HepG2 (cell line): ENCODE results near the gene APPBP2. TPM values are rescaled to one million over a fixed set of nuclear protein-coding genes. Genes with fewer than 3 reads are reported as not detected.

Experiments used
- AHR ChIP-seq: IDR thresholded peaks from 2 replicates; pipeline ENCODE4 v1.6.1; 2018; ENCODE audit warnings: missing genetic modification reagents, missing compliant biosample characterization
- ARID3A ChIP-seq: IDR thresholded peaks from 2 replicates; pipeline ENCODE4 v1.6.1; 2012; ENCODE audit warnings: low read depth, low read length, improper control_type of control experiment
- ATRX ChIP-seq: sonication (generic); formaldehyde crosslinking; IDR thresholded peaks from 2 replicates; pipeline ENCODE4 v1.4.0; 2020; ENCODE audit warnings: missing genetic modification reagents, borderline replicate concordance
- CHD2 ChIP-seq: IDR thresholded peaks from 2 replicates; pipeline ENCODE4 v1.6.1; 2011; ENCODE audit warnings: low read depth, low read length, improper control_type of control experiment
- DZIP1 ChIP-seq: sonication (generic); formaldehyde crosslinking; IDR thresholded peaks from 2 replicates; pipeline ENCODE4 v1.5.0; 2020; ENCODE audit warnings: mild to moderate bottlenecking, missing genetic modification reagents
- FOSL1 ChIP-seq: sonication (generic); formaldehyde crosslinking; IDR thresholded peaks from 2 replicates; pipeline ENCODE4 v1.9.0; 2021; ENCODE audit warnings: missing genetic modification reagents, borderline replicate concordance
- FOXO1 ChIP-seq: sonication (generic); formaldehyde crosslinking; IDR thresholded peaks from 2 replicates; pipeline ENCODE4 v1.4.0; 2020; ENCODE audit warnings: missing genetic modification reagents
- FOXO4 ChIP-seq: sonication (generic); formaldehyde crosslinking; conservative IDR thresholded peaks from 2 replicates; pipeline ENCODE4 v1.8.1; 2023; ENCODE audit warnings: missing genetic modification reagents
- IKZF5 ChIP-seq: IDR thresholded peaks from 2 replicates; pipeline ENCODE4 v1.6.1; 2018; ENCODE audit warnings: missing genetic modification reagents, mild to moderate bottlenecking, missing compliant biosample characterization
- MAX ChIP-seq: IDR thresholded peaks from 2 replicates; pipeline ENCODE4 v1.6.1; 2012; ENCODE audit warnings: inconsistent platforms
- MBNL3 ChIP-seq: fragments of 250-450 bp; sonication (Bioruptor Pico); conservative IDR thresholded peaks from 2 replicates; pipeline ENCODE4 v1.8.0; 2022; ENCODE audit warnings: mild to moderate bottlenecking, inconsistent platforms
- SCMH1 ChIP-seq: sonication (generic); formaldehyde crosslinking; IDR thresholded peaks from 2 replicates; pipeline ENCODE4 v1.9.0; 2021; ENCODE audit warnings: missing genetic modification reagents, mild to moderate bottlenecking, borderline replicate concordance
- SMYD3 ChIP-seq: sonication (generic); formaldehyde crosslinking; IDR thresholded peaks from 2 replicates; pipeline ENCODE4 v1.8.1; 2023; ENCODE audit warnings: mild to moderate bottlenecking, missing genetic modification reagents
- SRSF9 ChIP-seq: fragments of 200-400 bp; formaldehyde crosslinking; IDR thresholded peaks from 2 replicates; pipeline ENCODE4 v1.6.1; 2018; ENCODE audit warnings: borderline replicate concordance, mild to moderate bottlenecking, low read depth, low read length; ENCODE audit not compliant: insufficient read depth, poor library complexity, severe bottlenecking
- ZBTB25 ChIP-seq: IDR thresholded peaks from 2 replicates; pipeline ENCODE4 v1.6.1; 2018; ENCODE audit warnings: missing genetic modification reagents
- ZNF143 ChIP-seq: sonication (generic); formaldehyde crosslinking; IDR thresholded peaks from 2 replicates; pipeline ENCODE4 v1.4.0; 2020; ENCODE audit warnings: missing genetic modification reagents
- ZNF552 ChIP-seq: sonication (generic); formaldehyde crosslinking; IDR thresholded peaks from 2 replicates; pipeline ENCODE4 v1.9.0; 2022; ENCODE audit warnings: missing genetic modification reagents, mild to moderate bottlenecking, borderline replicate concordance
- ZNF740 ChIP-seq: sonication (generic); formaldehyde crosslinking; IDR thresholded peaks from 2 replicates; pipeline ENCODE4 v1.4.0; 2020; ENCODE audit warnings: missing genetic modification reagents
- ZNF780A ChIP-seq: sonication (generic); formaldehyde crosslinking; IDR thresholded peaks from 2 replicates; pipeline ENCODE4 v1.8.0; 2022; ENCODE audit warnings: mild to moderate bottlenecking, missing genetic modification reagents, moderate library complexity
- polyA plus RNA-seq, 8 experiments: library from polyadenylated mRNA; depleted of rRNA in 3 of 8; stranded (reverse) in 7 of 8; unstranded in 1 of 8; fragments of >200 nt; fragmentation: Illumina TruSeq in 4 of 8; extraction: Trizol in 4 of 8; gene quantifications; 2 replicates each; pipeline versions ENCODE4 v1.2.1 to v1.2.3, GENCODE V29; 2011 to 2016; ENCODE audit warnings: low read depth in 4 of 8, missing spikeins in 1 of 8, mixed read lengths in 1 of 8; ENCODE audit not compliant: insufficient read depth in 1 of 8
- total RNA-seq, 5 experiments: library from RNA; depleted of rRNA; stranded (reverse); fragments of >200 nt; fragmentation: Illumina TruSeq; extraction: Trizol; gene quantifications; 2 replicates each; pipeline ENCODE4 v1.2.3, GENCODE V29; 2016; ENCODE audit warnings: low read depth in 1 of 5

The APPBP2 gene
- total and polyA plus RNA-seq, 2 of the 13 experiments (the other 11 are each of a cell fraction or from before 2014, with no cell fraction given), result 17.5 to 45.8 TPM

GRCh38 chr17:60525685-60526514, at the start of gene APPBP2 (continued):
- no peak for TF ChIP-seq MBNL3
- TF ChIP-seq ZNF552 (CRISPR knock-in tag), result no peak
- no peak for TF ChIP-seq FOSL1 (CRISPR knock-in tag)
- TF ChIP-seq IKZF5 (CRISPR knock-in tag), result peak; percentile 93
- TF ChIP-seq AHR (CRISPR knock-in tag), result peak; percentile 97; the same call in 1 of the 2 replicates
- peak; percentile 62; the same call in 1 of the 2 replicates for TF ChIP-seq DZIP1
- TF ChIP-seq FOXO4 (CRISPR knock-in tag), result 0 out of 2 replicates have a peak, but pooled peaks have one; percentile 62
- 0 out of 2 replicates have a peak, but pooled peaks have one; percentile 37 for TF ChIP-seq SMYD3
- peak; percentile 75 for TF ChIP-seq ZBTB25 (CRISPR knock-in tag)
- TF ChIP-seq MAX, result peak; percentile 81
- TF ChIP-seq ATRX (CRISPR knock-in tag), result 0 out of 2 replicates have a peak, but pooled peaks have one; percentile 65
- TF ChIP-seq CHD2, result 0 out of 2 replicates have a peak, but pooled peaks have one; percentile 36
- TF ChIP-seq SCMH1 (CRISPR knock-in tag), result no peak
- peak; percentile 36; the same call in 1 of the 2 replicates for TF ChIP-seq ZNF143 (CRISPR knock-in tag)
- TF ChIP-seq FOXO1, result peak; percentile 81; the same call in 1 of the 2 replicates
- no peak for TF ChIP-seq ARID3A
- no peak for TF ChIP-seq SRSF9
- no peak; the same call in 1 of the 2 replicates for TF ChIP-seq ZNF780A (CRISPR knock-in tag)
- TF ChIP-seq ZNF740 (CRISPR knock-in tag), result 0 out of 2 replicates have a peak, but pooled peaks have one; percentile 59
